ENCODE results near the gene TAX1BP3. TPM values are rescaled to one million over a fixed set of nuclear protein-coding genes. Genes with fewer than 3 reads are reported as not detected.

TAX1BP3 gene
- total and polyA plus RNA-seq, 8 donors: 52.7 to 267 (median 120) TPM

DNA sequence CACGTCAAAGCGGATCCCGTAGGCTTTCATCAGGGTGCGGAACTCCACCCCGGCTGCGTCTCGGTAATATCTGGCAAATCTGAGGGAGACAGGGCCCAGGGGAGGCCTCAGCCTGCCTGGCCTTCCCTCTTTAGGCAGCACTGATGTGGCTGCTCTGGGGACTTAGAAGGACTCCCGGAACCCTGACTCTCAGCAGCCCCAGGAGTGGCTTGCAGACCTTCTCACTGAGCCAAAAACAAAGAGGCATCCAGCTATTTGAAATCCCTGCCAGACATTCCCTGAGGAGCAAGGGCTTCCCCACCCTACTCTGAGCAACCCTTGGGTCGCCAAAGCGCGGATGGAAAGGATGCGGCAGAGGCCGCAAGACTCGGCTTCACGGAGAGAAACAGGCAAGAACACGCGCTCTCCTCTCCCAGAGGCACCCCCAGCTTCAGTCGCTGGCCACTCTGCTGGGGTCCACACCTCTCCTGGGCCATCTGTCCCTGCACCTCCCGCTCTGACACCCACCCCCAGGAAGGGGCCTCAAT, 19.7 kb upstream of the TAX1BP3 start:
- Histone ChIP-seq H3K9me3 (no peaks in the 10 kb centered on the region), H3K36me3 (peaks cover 0 to 3% (median 0%) of the 10 kb centered on the region in 4 donors), H3K27me3 (peaks cover 0 to 66% (median 15%) of the 10 kb centered on the region in 3 donors), H3K4me3 (no peak overlapping the region), H3K27ac (no peak overlapping the region), H3K4me1 (peaks cover 0 to 5% (median 2%) of the 10 kb centered on the region in 4 donors)
- TF ChIP-seq EP300 (IDR thresholded peaks at IDR 0.05): no peak
- TF ChIP-seq POLR2A (IDR thresholded peaks at IDR 0.05): no peak
- TF ChIP-seq POLR2AphosphoS5 (IDR thresholded peaks at IDR 0.05): no peak
- TF ChIP-seq, protein P1, sequence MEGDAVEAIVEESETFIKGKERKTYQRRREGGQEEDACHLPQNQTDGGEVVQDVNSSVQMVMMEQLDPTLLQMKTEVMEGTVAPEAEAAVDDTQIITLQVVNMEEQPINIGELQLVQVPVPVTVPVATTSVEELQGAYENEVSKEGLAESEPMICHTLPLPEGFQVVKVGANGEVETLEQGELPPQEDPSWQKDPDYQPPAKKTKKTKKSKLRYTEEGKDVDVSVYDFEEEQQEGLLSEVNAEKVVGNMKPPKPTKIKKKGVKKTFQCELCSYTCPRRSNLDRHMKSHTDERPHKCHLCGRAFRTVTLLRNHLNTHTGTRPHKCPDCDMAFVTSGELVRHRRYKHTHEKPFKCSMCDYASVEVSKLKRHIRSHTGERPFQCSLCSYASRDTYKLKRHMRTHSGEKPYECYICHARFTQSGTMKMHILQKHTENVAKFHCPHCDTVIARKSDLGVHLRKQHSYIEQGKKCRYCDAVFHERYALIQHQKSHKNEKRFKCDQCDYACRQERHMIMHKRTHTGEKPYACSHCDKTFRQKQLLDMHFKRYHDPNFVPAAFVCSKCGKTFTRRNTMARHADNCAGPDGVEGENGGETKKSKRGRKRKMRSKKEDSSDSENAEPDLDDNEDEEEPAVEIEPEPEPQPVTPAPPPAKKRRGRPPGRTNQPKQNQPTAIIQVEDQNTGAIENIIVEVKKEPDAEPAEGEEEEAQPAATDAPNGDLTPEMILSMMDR (IDR thresholded peaks at IDR 0.05): no peak
- WGBS, 5 donors: 33 to 43% (median 40%) methylated on average over 14 to 19 of the region's 19 CpGs
- intact Hi-C loops (cut with DNase I; ENCODE audit: low total_unique reads): no loop called here
- DNase-seq: no peak

DNA sequence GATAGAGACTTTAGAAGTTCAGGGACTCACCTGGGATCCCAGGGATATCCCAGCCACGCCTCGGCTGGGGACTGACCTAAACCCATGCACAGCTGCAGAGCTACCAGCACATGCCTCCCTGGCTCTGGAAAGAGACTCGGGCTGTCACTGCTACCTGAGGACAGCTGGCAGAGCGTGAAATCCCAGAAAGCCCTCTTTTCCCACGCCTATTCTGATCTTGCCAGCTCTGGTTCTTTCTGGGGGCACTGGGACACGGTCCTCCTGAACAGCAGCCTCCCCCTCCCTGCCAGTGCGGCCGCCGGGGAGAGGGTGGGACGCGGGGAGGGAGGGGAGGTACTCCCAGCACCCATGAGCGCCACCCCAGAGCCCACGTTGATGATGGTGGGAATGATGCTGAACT, 16.8 kb upstream of the TAX1BP3 start:
- TF ChIP-seq POLR2AphosphoS5 (IDR thresholded peaks at IDR 0.05) (no peak), POLR2A (IDR thresholded peaks at IDR 0.05) (no peak), EP300 (IDR thresholded peaks at IDR 0.05) (no peak)
- TF ChIP-seq, protein P1 (IDR thresholded peaks at IDR 0.05): no peak
- H3K27me3 ChIP-seq: peaks cover 0 to 61% (median 15%) of the 10 kb centered on the region in 3 donors

DNA sequence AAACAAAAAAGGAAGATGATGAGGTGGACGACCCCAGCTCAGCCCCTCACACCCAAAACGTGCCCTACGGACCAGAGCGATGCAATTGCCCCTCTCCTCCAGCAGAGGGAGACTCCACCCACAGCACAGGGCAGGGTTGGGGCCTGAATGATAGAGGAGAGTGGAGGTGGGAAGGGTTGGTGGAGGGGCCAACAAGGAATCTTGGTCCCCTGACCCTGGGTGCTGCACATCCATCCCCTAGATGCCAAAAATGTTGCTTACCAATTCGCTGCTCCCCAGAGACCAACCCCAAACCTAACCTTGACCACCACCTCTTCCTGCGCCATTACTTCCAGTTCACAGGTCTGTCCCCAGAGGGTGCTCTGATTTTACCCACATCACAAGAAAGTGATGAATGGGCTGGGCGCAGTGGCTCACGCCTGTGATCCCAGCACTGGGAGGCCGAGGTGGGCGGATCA, 14.7 kb upstream of the TAX1BP3 start:
- peak in 1 of 2 donors; percentile 47 for DNase-seq
- no peak overlapping the region for H3K4me3 ChIP-seq
- H3K9me3 ChIP-seq: no peaks in the 10 kb centered on the region
- H3K4me1 ChIP-seq: peaks cover 0 to 16% (median 9%) of the 10 kb centered on the region in 4 donors
- 24 to 31% (median 29%) methylated on average over 8 to 10 of the region's 10 CpGs for WGBS, 5 donors
- TF ChIP-seq POLR2AphosphoS5 (IDR thresholded peaks at IDR 0.05): no peak
- TF ChIP-seq, protein P1 (IDR thresholded peaks at IDR 0.05): peak in 5 of 7 experiments; percentile 72 to 89 (median 75)
- H3K36me3 ChIP-seq: no peaks in the 10 kb centered on the region
- H3K27me3 ChIP-seq: peaks cover 0 to 47% (median 15%) of the 10 kb centered on the region in 3 donors
- intact Hi-C loops (cut with DNase I; ENCODE audit: low total_unique reads): no loop called here
- H3K27ac ChIP-seq: no peak overlapping the region

More for the DNA sequence above, 16.8 kb upstream of the TAX1BP3 start:
- Histone ChIP-seq H3K4me3 (no peak overlapping the region), H3K36me3 (peaks cover 0 to 3% (median 0%) of the 10 kb centered on the region in 4 donors), H3K27ac (no peak overlapping the region), H3K9me3 (no peaks in the 10 kb centered on the region), H3K4me1 (peaks cover 0 to 7% (median 5%) of the 10 kb centered on the region in 4 donors)
- no peak for DNase-seq
- 17 to 52% (median 26%) methylated on average over 5 to 13 of the region's 13 CpGs for WGBS, 5 donors
- intact Hi-C loops (cut with DNase I; ENCODE audit: low total_unique reads): no loop called here

DNA sequence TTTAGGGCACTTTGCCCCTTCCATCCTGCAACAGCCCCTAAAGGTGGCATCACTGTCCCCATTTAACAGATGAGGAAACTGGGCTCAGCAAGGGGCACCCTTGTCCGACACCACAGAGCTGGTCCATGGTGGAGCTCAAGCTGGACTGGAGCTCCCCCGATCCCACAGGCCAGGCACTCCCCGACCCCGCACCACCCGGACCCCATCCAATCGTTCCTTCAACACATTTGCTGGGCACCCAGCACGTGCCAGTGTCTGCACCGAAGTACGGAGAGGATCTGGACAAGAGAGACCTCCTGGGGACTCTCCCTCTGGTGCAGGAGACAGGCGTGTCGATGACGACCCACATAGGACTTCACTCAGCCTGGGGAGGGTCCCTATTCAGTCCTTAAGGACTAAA, 13.7 kb upstream of the TAX1BP3 start:
- no peak for DNase-seq
- H3K4me1 ChIP-seq: peaks cover 0 to 19% (median 8%) of the 10 kb centered on the region in 4 donors
- H3K36me3 ChIP-seq: no peaks in the 10 kb centered on the region
- 82 to 89% (median 87%) methylated on average over 12 of the region's 12 CpGs for WGBS, 5 donors
- H3K9me3 ChIP-seq: no peaks in the 10 kb centered on the region
- intact Hi-C loops (cut with DNase I; ENCODE audit: low total_unique reads): no loop called here
- no peak for TF ChIP-seq POLR2AphosphoS5 (IDR thresholded peaks at IDR 0.05)
- TF ChIP-seq, protein P1 (IDR thresholded peaks at IDR 0.05): no peak
- no peak for TF ChIP-seq POLR2A (IDR thresholded peaks at IDR 0.05)
- no peak for TF ChIP-seq EP300 (IDR thresholded peaks at IDR 0.05)
- H3K27me3 ChIP-seq: peaks cover 0 to 47% (median 15%) of the 10 kb centered on the region in 3 donors
- H3K4me3 ChIP-seq: no peak overlapping the region
- no peak overlapping the region for H3K27ac ChIP-seq

All from stomach (tissue), 9 donors.